Activated naive CD4-positive, alpha-beta T cell treated with anti-CD3 and anti-CD28 coated beads, Interleukin-2, amount 50 U/mL, for 24 hours (primary cell): Measurements from ENCODE around the gene MAN1C1.
"Not testable (repeated sequence)": the region's sequence is repeated elsewhere in the genome, so short reads cannot be mapped to it uniquely, and the experiment has no call there.

Experiments
- H3K27ac Mint-ChIP-seq: one replicate; pipeline ENCODE4 v1.8.0; 2021; ENCODE audit warnings: mild to moderate bottlenecking, mixed read lengths
- H3K27me3 Mint-ChIP-seq: one replicate; pipeline ENCODE4 v1.8.0; 2021; ENCODE audit warnings: mixed read lengths
- H3K36me3 Mint-ChIP-seq: one replicate; pipeline ENCODE4 v1.8.0; 2021; ENCODE audit warnings: mixed read lengths
- H3K4me1 Mint-ChIP-seq: one replicate; pipeline ENCODE4 v1.8.0; 2021; ENCODE audit warnings: mixed read lengths
- H3K4me3 Mint-ChIP-seq: one replicate; pipeline ENCODE4 v1.8.0; 2021; ENCODE audit warnings: mild to moderate bottlenecking, mixed read lengths
- H3K9me3 Mint-ChIP-seq: one replicate; pipeline ENCODE4 v1.8.0; 2021; ENCODE audit warnings: mixed read lengths

MAN1C1 gene

GRCh38 chr1:25696643-25697042 lies 80.1 kb downstream of the MAN1C1 start:
- H3K4me3 Mint-ChIP-seq, result peak overlapping the region; percentile 12
- H3K27me3 Mint-ChIP-seq, H3K36me3 Mint-ChIP-seq, H3K9me3 Mint-ChIP-seq: not testable (repeated sequence)
- H3K4me1 Mint-ChIP-seq, result peaks cover 63% of the 10 kb centered on the region
- H3K27ac Mint-ChIP-seq, result peak overlapping the region; percentile 75

- H3K4me3 Mint-ChIP-seq, result peak overlapping the region; percentile 8
- H3K27ac Mint-ChIP-seq, result peak overlapping the region; percentile 75
- no peaks in the 10 kb centered on the region for H3K9me3 Mint-ChIP-seq
- H3K4me1 Mint-ChIP-seq, result peaks cover 67% of the 10 kb centered on the region
- H3K36me3 Mint-ChIP-seq, result peaks cover 2% of the 10 kb centered on the region
- H3K27me3 Mint-ChIP-seq, result no peaks in the 10 kb centered on the region
Measured at GRCh38 chr1:25697435-25698217, 81.0 kb downstream of the MAN1C1 start.

GRCh38 chr1:25698252-25698651 lies 81.7 kb downstream of the MAN1C1 start:
- H3K4me3 Mint-ChIP-seq, result no peak overlapping the region
- H3K9me3 Mint-ChIP-seq, result no peaks in the 10 kb centered on the region
- peak overlapping the region; percentile 64 for H3K27ac Mint-ChIP-seq
- no peaks in the 10 kb centered on the region for H3K27me3 Mint-ChIP-seq
- peaks cover 72% of the 10 kb centered on the region for H3K4me1 Mint-ChIP-seq
- H3K36me3 Mint-ChIP-seq, result peaks cover 2% of the 10 kb centered on the region

- Mint-ChIP-seq H3K27ac (peak overlapping the region; percentile 35), H3K4me1 (peaks cover 74% of the 10 kb centered on the region)
- H3K4me3 Mint-ChIP-seq, H3K27me3 Mint-ChIP-seq, H3K9me3 Mint-ChIP-seq, H3K36me3 Mint-ChIP-seq: not testable (repeated sequence)
Measured at GRCh38 chr1:25699059-25699458, 82.5 kb downstream of the MAN1C1 start.

- Mint-ChIP-seq H3K4me3 (no peak overlapping the region), H3K36me3 (peaks cover 4% of the 10 kb centered on the region), H3K4me1 (peaks cover 76% of the 10 kb centered on the region)
Measured at GRCh38 chr1:25699500-25700143, 83.0 kb downstream of the MAN1C1 start.

GRCh38 chr1:25700144-25700523 lies 83.5 kb downstream of the MAN1C1 start:
- Mint-ChIP-seq H3K27ac (peak overlapping the region; percentile 79), H3K9me3 (no peaks in the 10 kb centered on the region), H3K4me1 (peaks cover 77% of the 10 kb centered on the region), H3K27me3 (no peaks in the 10 kb centered on the region), H3K36me3 (peaks cover 4% of the 10 kb centered on the region), H3K4me3 (no peak overlapping the region)

More at GRCh38 chr1:25699500-25700143, 83.0 kb downstream of the MAN1C1 start:
- H3K9me3 Mint-ChIP-seq, result no peaks in the 10 kb centered on the region
- no peak overlapping the region for H3K27ac Mint-ChIP-seq
- no peaks in the 10 kb centered on the region for H3K27me3 Mint-ChIP-seq

- peak overlapping the region; percentile 79 for H3K27ac Mint-ChIP-seq
- H3K4me3 Mint-ChIP-seq, result no peak overlapping the region
- peaks cover 4% of the 10 kb centered on the region for H3K36me3 Mint-ChIP-seq
- H3K27me3 Mint-ChIP-seq, result no peaks in the 10 kb centered on the region
- no peaks in the 10 kb centered on the region for H3K9me3 Mint-ChIP-seq
- H3K4me1 Mint-ChIP-seq, result peaks cover 77% of the 10 kb centered on the region
Measured at GRCh38 chr1:25700626-25701025, 84.0 kb downstream of the MAN1C1 start.

GRCh38 chr1:25701030-25701785 lies 84.6 kb downstream of the MAN1C1 start:
- H3K36me3 Mint-ChIP-seq, result peaks cover 3% of the 10 kb centered on the region
- no peaks in the 10 kb centered on the region for H3K9me3 Mint-ChIP-seq
- H3K27ac Mint-ChIP-seq, result no peak overlapping the region
- peaks cover 74% of the 10 kb centered on the region for H3K4me1 Mint-ChIP-seq
- no peak overlapping the region for H3K4me3 Mint-ChIP-seq
- no peaks in the 10 kb centered on the region for H3K27me3 Mint-ChIP-seq

GRCh38 chr1:25702101-25702775 lies 85.6 kb downstream of the MAN1C1 start:
- H3K9me3 Mint-ChIP-seq, result no peaks in the 10 kb centered on the region
- peaks cover 3% of the 10 kb centered on the region for H3K36me3 Mint-ChIP-seq
- H3K4me3 Mint-ChIP-seq, result no peak overlapping the region
- H3K4me1 Mint-ChIP-seq, result peaks cover 74% of the 10 kb centered on the region
- peak overlapping the region; percentile 41 for H3K27ac Mint-ChIP-seq
- H3K27me3 Mint-ChIP-seq, result no peaks in the 10 kb centered on the region

GRCh38 chr1:25703041-25703440 lies 86.5 kb downstream of the MAN1C1 start:
- no peak overlapping the region for H3K4me3 Mint-ChIP-seq
- no peaks in the 10 kb centered on the region for H3K9me3 Mint-ChIP-seq
- H3K27me3 Mint-ChIP-seq, result no peaks in the 10 kb centered on the region
- peaks cover 3% of the 10 kb centered on the region for H3K36me3 Mint-ChIP-seq
- H3K27ac Mint-ChIP-seq, result peak overlapping the region; percentile 30
- peaks cover 74% of the 10 kb centered on the region for H3K4me1 Mint-ChIP-seq

- peaks cover 72% of the 10 kb centered on the region for H3K4me1 Mint-ChIP-seq
- peak overlapping the region; percentile 74 for H3K27ac Mint-ChIP-seq
- H3K27me3 Mint-ChIP-seq, result no peaks in the 10 kb centered on the region
- no peaks in the 10 kb centered on the region for H3K9me3 Mint-ChIP-seq
- peaks cover 3% of the 10 kb centered on the region for H3K36me3 Mint-ChIP-seq
- H3K4me3 Mint-ChIP-seq, result no peak overlapping the region
Measured at GRCh38 chr1:25703671-25704266, 87.2 kb downstream of the MAN1C1 start.

- peaks cover 75% of the 10 kb centered on the region for H3K4me1 Mint-ChIP-seq
- H3K9me3 Mint-ChIP-seq, result no peaks in the 10 kb centered on the region
Measured at GRCh38 chr1:25704267-25704691, 87.7 kb downstream of the MAN1C1 start.

GRCh38 chr1:25705699-25706098 lies 89.1 kb downstream of the MAN1C1 start:
- Mint-ChIP-seq H3K4me1 (peaks cover 70% of the 10 kb centered on the region), H3K9me3 (no peaks in the 10 kb centered on the region), H3K27me3 (no peaks in the 10 kb centered on the region), H3K4me3 (no peak overlapping the region), H3K36me3 (peaks cover 3% of the 10 kb centered on the region), H3K27ac (peak overlapping the region; percentile 57)

More at GRCh38 chr1:25704267-25704691, 87.7 kb downstream of the MAN1C1 start:
- Mint-ChIP-seq H3K36me3 (peaks cover 3% of the 10 kb centered on the region), H3K27me3 (no peaks in the 10 kb centered on the region), H3K4me3 (peak overlapping the region; percentile 8), H3K27ac (peak overlapping the region; percentile 74)

- H3K27ac Mint-ChIP-seq, result peak overlapping the region; percentile 38
- H3K27me3 Mint-ChIP-seq, result no peaks in the 10 kb centered on the region
- H3K9me3 Mint-ChIP-seq, result no peaks in the 10 kb centered on the region
- H3K4me1 Mint-ChIP-seq, result peaks cover 77% of the 10 kb centered on the region
- H3K4me3 Mint-ChIP-seq, result no peak overlapping the region
- H3K36me3 Mint-ChIP-seq, result peaks cover 3% of the 10 kb centered on the region
Measured at GRCh38 chr1:25706146-25707089, 89.8 kb downstream of the MAN1C1 start.
